22Rv1 (cell line): ENCODE measurements around the gene KRTAP9-3.
"Not testable (repeated sequence)": the region's sequence is repeated elsewhere in the genome, so short reads cannot be mapped to it uniquely, and the experiment has no call there.

Source experiments
- H3K27ac ChIP-seq: fragments of 450-650 bp; 2 replicates; pipeline ENCODE4 v1.5.1; 2017
- ZFX ChIP-seq: fragments of 450-650 bp; IDR thresholded peaks from 2 replicates; pipeline ENCODE4 v1.6.1; 2017; ENCODE audit warnings: antibody characterized with exemption, borderline replicate concordance
- TF ChIP-seq, protein P1 (sequence below): fragments of 450-650 bp; IDR thresholded peaks from 2 replicates; pipeline ENCODE4 v1.5.1; 2017; ENCODE audit warnings: mild to moderate bottlenecking

The KRTAP9-3 gene, protein sequence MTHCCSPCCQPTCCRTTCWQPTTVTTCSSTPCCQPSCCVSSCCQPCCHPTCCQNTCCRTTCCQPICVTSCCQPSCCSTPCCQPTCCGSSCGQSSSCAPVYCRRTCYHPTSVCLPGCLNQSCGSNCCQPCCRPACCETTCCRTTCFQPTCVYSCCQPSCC

DNA sequence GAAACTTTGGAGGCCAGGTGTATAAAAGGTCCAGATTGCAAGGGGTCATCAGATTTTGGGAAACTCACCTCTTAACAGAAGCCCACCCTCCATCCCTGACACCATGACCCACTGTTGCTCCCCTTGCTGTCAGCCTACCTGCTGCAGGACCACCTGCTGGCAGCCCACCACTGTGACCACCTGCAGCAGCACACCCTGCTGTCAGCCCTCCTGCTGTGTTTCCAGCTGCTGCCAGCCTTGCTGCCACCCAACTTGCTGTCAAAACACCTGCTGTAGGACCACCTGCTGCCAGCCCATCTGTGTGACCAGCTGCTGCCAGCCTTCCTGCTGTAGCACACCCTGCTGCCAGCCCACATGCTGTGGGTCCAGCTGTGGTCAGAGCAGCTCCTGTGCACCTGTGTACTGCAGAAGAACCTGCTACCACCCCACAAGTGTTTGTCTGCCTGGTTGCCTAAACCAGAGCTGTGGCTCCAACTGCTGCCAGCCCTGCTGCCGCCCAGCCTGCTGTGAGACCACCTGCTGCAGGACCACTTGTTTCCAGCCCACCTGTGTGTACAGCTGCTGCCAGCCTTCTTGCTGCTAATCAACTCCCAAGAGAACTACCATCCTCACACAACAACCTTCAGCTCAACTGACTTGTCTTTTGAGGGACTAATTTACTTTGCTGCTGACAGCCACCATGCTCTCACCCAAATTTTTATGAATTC, at the start of gene KRTAP9-3:
TSS of gene KRTAP9-3 (plus strand) at position 51 of the 707 bp plus-strand sequence. CDS start at position 104, 53 bp downstream.
- H3K27ac ChIP-seq, result not testable (repeated sequence)

DNA sequence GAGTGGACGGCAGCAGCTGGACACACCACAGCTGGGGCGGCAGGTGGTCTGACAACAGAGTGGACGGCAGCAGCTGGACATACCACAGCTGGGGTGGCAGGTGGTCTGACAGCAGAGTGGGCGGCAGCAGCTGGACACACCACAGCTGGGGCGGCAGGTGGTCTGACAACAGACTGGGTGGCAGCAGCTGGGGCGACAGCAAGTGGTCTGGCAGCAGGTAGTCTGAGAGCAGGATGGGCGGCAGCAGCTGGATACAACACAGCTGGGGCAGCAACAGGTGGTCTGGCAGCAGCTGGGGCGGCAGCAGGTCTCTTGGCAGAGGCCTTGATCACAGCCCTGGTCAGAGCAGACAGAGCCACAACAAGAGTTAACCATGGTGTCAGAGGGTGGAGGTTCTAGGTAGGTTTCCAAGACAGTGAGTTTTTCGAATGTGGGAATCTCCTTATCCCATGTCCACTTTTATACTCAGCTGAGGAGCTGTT, 47.7 kb upstream of the KRTAP9-3 start, which contains the start of gene KRTAP4-1:
TSS of gene KRTAP4-1 (minus strand) at position 432 of the 482 bp plus-strand sequence. CDS start at position 375, 57 bp downstream.
- H3K27ac ChIP-seq, result no peak within 1 kb of the TSS
- TF ChIP-seq, protein P1, sequence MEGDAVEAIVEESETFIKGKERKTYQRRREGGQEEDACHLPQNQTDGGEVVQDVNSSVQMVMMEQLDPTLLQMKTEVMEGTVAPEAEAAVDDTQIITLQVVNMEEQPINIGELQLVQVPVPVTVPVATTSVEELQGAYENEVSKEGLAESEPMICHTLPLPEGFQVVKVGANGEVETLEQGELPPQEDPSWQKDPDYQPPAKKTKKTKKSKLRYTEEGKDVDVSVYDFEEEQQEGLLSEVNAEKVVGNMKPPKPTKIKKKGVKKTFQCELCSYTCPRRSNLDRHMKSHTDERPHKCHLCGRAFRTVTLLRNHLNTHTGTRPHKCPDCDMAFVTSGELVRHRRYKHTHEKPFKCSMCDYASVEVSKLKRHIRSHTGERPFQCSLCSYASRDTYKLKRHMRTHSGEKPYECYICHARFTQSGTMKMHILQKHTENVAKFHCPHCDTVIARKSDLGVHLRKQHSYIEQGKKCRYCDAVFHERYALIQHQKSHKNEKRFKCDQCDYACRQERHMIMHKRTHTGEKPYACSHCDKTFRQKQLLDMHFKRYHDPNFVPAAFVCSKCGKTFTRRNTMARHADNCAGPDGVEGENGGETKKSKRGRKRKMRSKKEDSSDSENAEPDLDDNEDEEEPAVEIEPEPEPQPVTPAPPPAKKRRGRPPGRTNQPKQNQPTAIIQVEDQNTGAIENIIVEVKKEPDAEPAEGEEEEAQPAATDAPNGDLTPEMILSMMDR, result no peak
- no peak for TF ChIP-seq ZFX

DNA sequence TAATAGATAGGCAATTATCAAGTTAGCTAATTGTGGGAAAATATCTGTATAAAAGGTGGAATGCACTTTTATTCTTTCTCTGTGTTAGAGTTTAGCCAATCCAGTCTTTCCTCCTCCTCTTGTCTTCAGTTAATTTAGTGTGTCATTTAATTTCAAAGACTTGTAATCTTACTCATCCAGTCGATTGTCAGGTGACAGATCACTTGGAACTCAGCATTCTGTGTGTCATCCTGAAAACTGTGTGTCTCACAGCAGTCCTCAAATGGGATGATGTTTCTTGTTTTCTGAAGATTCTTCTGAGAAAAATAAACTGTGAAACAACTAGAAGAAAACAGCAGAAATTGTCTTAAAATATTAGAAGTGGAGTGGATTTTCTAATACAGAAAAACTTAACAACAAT, 47.2 kb upstream of the KRTAP9-3 start:
- TF ChIP-seq ZFX, result no peak
- TF ChIP-seq, protein P1, result no peak
- H3K27ac ChIP-seq, result no peak overlapping the region

DNA sequence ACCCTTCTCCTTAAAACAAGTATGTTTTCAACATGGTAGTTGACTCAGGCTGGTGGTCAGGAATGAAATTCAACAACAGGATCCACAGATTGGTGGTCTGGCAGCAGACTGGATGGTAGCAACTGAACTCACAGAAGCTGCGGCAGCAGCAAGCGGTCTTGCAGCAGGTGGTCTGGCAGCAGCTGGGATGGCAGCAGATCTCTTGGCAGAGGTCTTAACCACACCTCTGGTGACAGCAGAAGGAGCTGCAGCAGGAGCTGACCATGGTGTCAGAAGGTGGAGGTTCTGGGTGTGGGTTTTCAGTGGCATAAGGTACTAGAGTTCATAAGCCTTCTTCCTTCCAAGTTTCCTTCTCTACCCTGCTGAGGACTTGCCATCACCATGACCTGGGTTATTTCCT, 45.4 kb upstream of the KRTAP9-3 start:
- TF ChIP-seq ZFX, result no peak
- TF ChIP-seq, protein P1, result no peak
- no peak overlapping the region for H3K27ac ChIP-seq

DNA sequence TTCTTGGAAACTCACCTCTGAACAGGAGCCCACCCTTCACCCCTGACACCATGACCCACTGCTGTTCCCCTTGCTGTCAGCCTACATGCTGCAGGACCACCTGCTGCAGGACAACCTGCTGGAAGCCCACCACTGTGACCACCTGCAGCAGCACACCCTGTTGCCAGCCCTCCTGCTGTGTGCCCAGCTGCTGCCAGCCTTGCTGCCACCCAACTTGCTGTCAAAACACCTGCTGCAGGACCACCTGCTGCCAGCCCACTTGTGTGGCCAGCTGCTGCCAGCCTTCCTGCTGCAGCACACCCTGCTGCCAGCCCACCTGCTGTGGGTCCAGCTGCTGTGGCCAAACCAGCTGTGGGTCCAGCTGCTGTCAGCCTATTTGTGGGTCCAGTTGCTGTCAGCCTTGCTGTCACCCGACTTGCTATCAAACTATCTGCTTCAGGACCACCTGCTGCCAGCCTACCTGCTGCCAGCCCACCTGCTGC, 42.4 kb upstream of the KRTAP9-3 start, which contains the start of gene KRTAP9-1:
TSS of gene KRTAP9-1 (plus strand) at position 51 of the 482 bp plus-strand sequence. CDS start at position 51, 0 bp downstream.
- H3K27ac ChIP-seq, result not testable (repeated sequence)

DNA sequence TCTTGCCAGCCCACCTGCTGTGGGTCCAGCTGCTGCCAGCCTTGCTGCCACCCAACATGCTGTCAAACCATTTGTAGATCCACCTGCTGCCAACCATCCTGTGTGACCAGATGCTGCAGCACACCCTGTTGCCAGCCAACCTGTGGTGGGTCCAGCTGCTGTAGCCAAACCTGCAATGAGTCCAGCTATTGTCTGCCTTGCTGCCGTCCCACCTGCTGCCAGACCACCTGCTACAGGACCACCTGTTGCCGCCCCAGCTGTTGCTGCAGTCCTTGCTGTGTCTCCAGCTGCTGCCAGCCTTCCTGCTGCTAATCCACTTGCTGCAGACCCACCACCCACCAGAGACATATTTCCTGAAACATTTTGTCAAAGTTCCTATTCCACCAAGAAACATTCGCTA, 41.9 kb upstream of the KRTAP9-3 start:
- no peak overlapping the region for H3K27ac ChIP-seq
- TF ChIP-seq ZFX, result no peak
- TF ChIP-seq, protein P1, result no peak

DNA sequence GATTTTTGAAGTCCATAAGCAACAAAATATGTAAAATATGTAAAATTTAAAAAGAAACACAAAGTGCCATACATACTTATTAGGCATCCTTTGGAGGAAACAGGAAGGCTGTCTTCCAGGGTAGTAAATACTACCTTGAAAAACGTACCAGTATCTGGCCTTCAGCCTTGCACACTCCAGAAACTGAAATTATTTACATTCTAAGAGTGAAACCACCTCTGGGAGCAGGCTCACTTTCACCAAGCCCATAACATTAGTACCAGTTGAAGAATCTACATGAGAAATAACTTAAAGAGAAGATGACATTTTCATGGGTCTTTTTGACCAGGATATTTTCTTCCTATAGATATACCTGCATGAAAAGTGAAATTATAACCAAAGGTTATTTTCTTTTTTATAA, 36.2 kb upstream of the KRTAP9-3 start:
- no peak for TF ChIP-seq ZFX
- TF ChIP-seq, protein P1, result no peak
- no peak overlapping the region for H3K27ac ChIP-seq

DNA sequence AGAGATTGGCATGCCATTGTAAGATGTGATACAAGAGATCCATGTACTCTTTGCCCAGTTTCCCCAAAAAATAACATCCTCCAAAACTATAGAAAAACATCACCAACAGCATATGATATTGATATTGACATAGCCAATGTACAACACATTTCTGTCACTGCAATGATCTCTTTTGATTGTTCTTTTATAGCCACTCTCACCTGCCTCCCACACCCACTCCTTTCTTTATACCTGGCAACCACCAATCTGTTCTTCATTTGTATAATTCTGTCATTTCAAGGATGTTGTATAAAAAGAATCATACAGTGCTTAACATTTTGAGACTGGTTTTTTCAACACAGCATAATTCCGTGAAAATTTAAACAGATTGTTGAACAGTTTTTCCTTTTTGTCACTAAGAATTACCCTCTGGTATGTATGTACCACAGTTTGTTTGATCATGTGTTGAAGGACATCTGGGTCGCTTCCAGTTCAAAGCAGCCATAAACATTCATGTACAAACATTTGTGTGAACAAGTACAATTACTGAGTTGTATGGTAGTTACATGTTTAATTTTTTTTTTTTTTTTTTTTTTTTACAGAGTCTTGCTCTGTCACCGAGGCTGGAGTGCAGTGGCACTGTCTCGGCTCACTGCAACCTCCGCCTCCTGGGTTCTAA, 32.7 kb upstream of the KRTAP9-3 start:
- TF ChIP-seq, protein P1, result no peak
- TF ChIP-seq ZFX, result no peak

More for the DNA sequence above, 32.7 kb upstream of the KRTAP9-3 start:
- H3K27ac ChIP-seq, result no peak overlapping the region
